H9 (cell line): Measurements from ENCODE around the gene ASTN1. TPM values are rescaled to one million over a fixed set of nuclear protein-coding genes. Genes with fewer than 3 reads are reported as not detected.

Experiments used
- DNase-seq: peaks from one replicate; pipeline ENCODE4 v3.0.0-alpha.2; 2017
- H2AFZ ChIP-seq: one replicate; pipeline ENCODE4 v1.6.1; 2013; ENCODE audit warnings: mild to moderate bottlenecking, low read length, control low read depth, moderate library complexity
- H2AK5ac ChIP-seq: 2 replicates; pipeline ENCODE4 v1.6.1; 2013; ENCODE audit warnings: low read length, control low read depth, mixed read lengths; ENCODE audit not compliant: insufficient read length
- H2BK120ac ChIP-seq: one replicate; pipeline ENCODE4 v1.6.1; 2013; ENCODE audit warnings: low read depth, mild to moderate bottlenecking, low read length, control low read depth, inconsistent platforms; ENCODE audit not compliant: poor library complexity, severe bottlenecking
- H2BK12ac ChIP-seq: 2 replicates; pipeline ENCODE4 v1.6.1; 2013; ENCODE audit warnings: low read length, control low read depth, mixed read lengths, low read depth; ENCODE audit not compliant: insufficient read length
- H2BK15ac ChIP-seq: 2 replicates; pipeline ENCODE4 v1.6.1; 2013; ENCODE audit warnings: low read depth, low read length, control low read depth
- H2BK20ac ChIP-seq: one replicate; pipeline ENCODE4 v1.6.1; 2013; ENCODE audit warnings: low read depth, mild to moderate bottlenecking, low read length, control low read depth, inconsistent platforms; ENCODE audit not compliant: poor library complexity, severe bottlenecking
- H2BK5ac ChIP-seq: 2 replicates; pipeline ENCODE4 v1.6.1; 2013; ENCODE audit warnings: low read length, control low read depth, mixed read lengths; ENCODE audit not compliant: insufficient read length
- H3K14ac ChIP-seq: 2 replicates; pipeline ENCODE4 v1.6.1; 2013; ENCODE audit warnings: low read length, control low read depth; ENCODE audit not compliant: insufficient read depth
- H3K18ac ChIP-seq: 2 replicates; pipeline ENCODE4 v1.6.1; 2013; ENCODE audit warnings: low read depth, mild to moderate bottlenecking, mixed read lengths, low read length, control low read depth; ENCODE audit not compliant: insufficient read length
- H3K23ac ChIP-seq: 2 replicates; pipeline ENCODE4 v1.6.1; 2013; ENCODE audit warnings: low read length, control low read depth, mixed read lengths, low read depth; ENCODE audit not compliant: insufficient read length
- H3K23me2 ChIP-seq: 2 replicates; pipeline ENCODE4 v1.6.1; 2013; ENCODE audit warnings: low read depth, mild to moderate bottlenecking, mixed read lengths, low read length, control low read depth; ENCODE audit not compliant: insufficient read length, poor library complexity, severe bottlenecking
- H3K27ac ChIP-seq: 2 replicates; pipeline ENCODE4 v1.5.1; 2013; ENCODE audit warnings: low read length, control low read depth, mixed read lengths, low read depth; ENCODE audit not compliant: insufficient read length
- H3K27me3 ChIP-seq: 2 replicates; pipeline ENCODE4 v1.6.1; 2013; ENCODE audit warnings: low read length, control low read depth, inconsistent platforms; ENCODE audit not compliant: insufficient read depth
- H3K4ac ChIP-seq: 2 replicates; pipeline ENCODE4 v1.6.1; 2013; ENCODE audit warnings: low read depth, mild to moderate bottlenecking, control low read depth, inconsistent platforms, low read length, moderate library complexity
- H3K4me1 ChIP-seq: 2 replicates; pipeline ENCODE4 v1.6.1; 2013; ENCODE audit warnings: low read length, control low read depth, inconsistent platforms; ENCODE audit not compliant: insufficient read depth
- H3K4me2 ChIP-seq: 2 replicates; pipeline ENCODE4 v1.6.1; 2013; ENCODE audit warnings: low read length, control low read depth, mixed read lengths; ENCODE audit not compliant: insufficient read length, insufficient read depth
- H3K56ac ChIP-seq: 2 replicates; pipeline ENCODE4 v1.6.1; 2013; ENCODE audit warnings: low read depth, mild to moderate bottlenecking, mixed read lengths, low read length, control low read depth; ENCODE audit not compliant: insufficient read length
- H3K79me1 ChIP-seq: 2 replicates; pipeline ENCODE4 v1.6.1; 2013; ENCODE audit warnings: low read depth, mild to moderate bottlenecking, moderate library complexity, low read length, control low read depth, inconsistent platforms; ENCODE audit not compliant: insufficient read depth, poor library complexity, severe bottlenecking
- H3K79me2 ChIP-seq: 2 replicates; pipeline ENCODE4 v1.6.1; 2013; ENCODE audit warnings: low read length, control low read depth, inconsistent platforms; ENCODE audit not compliant: insufficient read depth
- H3K9ac ChIP-seq: 2 replicates; pipeline ENCODE4 v1.6.1; 2013; ENCODE audit warnings: low read length, control low read depth, mixed read lengths; ENCODE audit not compliant: insufficient read length; ENCODE audit errors: extremely low read depth
- H3K9me3 ChIP-seq: one replicate; pipeline ENCODE4 v1.6.1; 2013; ENCODE audit warnings: low read depth, low read length, inconsistent platforms; ENCODE audit not compliant: control insufficient read depth
- H3T11ph ChIP-seq: one replicate; pipeline ENCODE4 v1.6.1; 2013; ENCODE audit warnings: mild to moderate bottlenecking, low read length, control low read depth, inconsistent platforms
- H4K20me1 ChIP-seq: one replicate; pipeline ENCODE4 v1.6.1; 2013; ENCODE audit not compliant: control insufficient read depth, insufficient read length, insufficient read depth
- H4K5ac ChIP-seq: 2 replicates; pipeline ENCODE4 v1.6.1; 2013; ENCODE audit warnings: low read depth, mild to moderate bottlenecking, mixed read lengths, low read length, control low read depth; ENCODE audit not compliant: insufficient read length
- H4K8ac ChIP-seq: replicated peaks from 2 replicates; pipeline ENCODE4 v1.6.1; 2013; ENCODE audit warnings: low read length, control low read depth, mixed read lengths, low read depth; ENCODE audit not compliant: insufficient read length
- H4K91ac ChIP-seq: 2 replicates; pipeline ENCODE4 v1.6.1; 2013; ENCODE audit warnings: low read depth, mild to moderate bottlenecking, moderate library complexity, mixed read lengths, low read length, control low read depth; ENCODE audit not compliant: insufficient read length
- H3K27ac Mint-ChIP-seq, 3 experiments: 2 replicates in 2 of 3; 3 replicates in 1 of 3; pipeline ENCODE4 v1.8.0; 2020 to 2021; ENCODE audit warnings: mixed read lengths in 3 of 3, mild to moderate bottlenecking in 1 of 3, moderate library complexity in 1 of 3
- H3K27me3 Mint-ChIP-seq: 2 replicates; pipeline ENCODE4 v1.8.0; 2021; ENCODE audit warnings: low read depth, mild to moderate bottlenecking, moderate library complexity, mixed read lengths
- H3K36me3 Mint-ChIP-seq, 3 experiments: 2 replicates in 2 of 3; 3 replicates in 1 of 3; pipeline ENCODE4 v1.8.0; 2020 to 2021; ENCODE audit warnings: low read depth in 3 of 3, mixed read lengths in 3 of 3; ENCODE audit not compliant: insufficient read depth in 1 of 3
- H3K4me1 Mint-ChIP-seq, 2 experiments: 2 replicates each; pipeline ENCODE4 v1.8.0; 2020; ENCODE audit warnings: mixed read lengths in 2 of 2
- H3K4me3 Mint-ChIP-seq, 2 experiments: 2 replicates in 1 of 2; 3 replicates in 1 of 2; pipeline ENCODE4 v1.8.0; 2020 to 2021; ENCODE audit warnings: mild to moderate bottlenecking in 2 of 2, mixed read lengths in 2 of 2, moderate library complexity in 1 of 2
- H3K9me3 Mint-ChIP-seq, 2 experiments: 2 replicates in 1 of 2; 3 replicates in 1 of 2; pipeline ENCODE4 v1.8.0; 2020; ENCODE audit warnings: mild to moderate bottlenecking in 2 of 2, mixed read lengths in 2 of 2, moderate library complexity in 1 of 2
- WGBS: extraction: QIAGEN DNeasy Blood & Tissue Kit; methylation state at CpG from one replicate; pipeline ENCODE4 v1.1.7; 2013; ENCODE audit warnings: missing lambda C conversion rate, low lambda C conversion rate, mixed read lengths; ENCODE audit not compliant: insufficient read length; ENCODE audit errors: extremely low coverage; 5-methylcytosine and 5-hydroxymethylcytosine counted together
- total RNA-seq: library from RNA; stranded (reverse); gene quantifications from 2 replicates; pipeline ENCODE4 v1.2.1, GENCODE V29; 2021
- TF ChIP-seq, protein P1 (sequence below): fragments of 200-600 bp; sonication (generic); conservative IDR thresholded peaks from 3 replicates; pipeline ENCODE4 v1.8.0; 2021; ENCODE audit warnings: antibody characterized with exemption, mild to moderate bottlenecking

Gene ASTN1
- total RNA-seq, 1 experiment from 2014 or later: 0.98 TPM

DNA sequence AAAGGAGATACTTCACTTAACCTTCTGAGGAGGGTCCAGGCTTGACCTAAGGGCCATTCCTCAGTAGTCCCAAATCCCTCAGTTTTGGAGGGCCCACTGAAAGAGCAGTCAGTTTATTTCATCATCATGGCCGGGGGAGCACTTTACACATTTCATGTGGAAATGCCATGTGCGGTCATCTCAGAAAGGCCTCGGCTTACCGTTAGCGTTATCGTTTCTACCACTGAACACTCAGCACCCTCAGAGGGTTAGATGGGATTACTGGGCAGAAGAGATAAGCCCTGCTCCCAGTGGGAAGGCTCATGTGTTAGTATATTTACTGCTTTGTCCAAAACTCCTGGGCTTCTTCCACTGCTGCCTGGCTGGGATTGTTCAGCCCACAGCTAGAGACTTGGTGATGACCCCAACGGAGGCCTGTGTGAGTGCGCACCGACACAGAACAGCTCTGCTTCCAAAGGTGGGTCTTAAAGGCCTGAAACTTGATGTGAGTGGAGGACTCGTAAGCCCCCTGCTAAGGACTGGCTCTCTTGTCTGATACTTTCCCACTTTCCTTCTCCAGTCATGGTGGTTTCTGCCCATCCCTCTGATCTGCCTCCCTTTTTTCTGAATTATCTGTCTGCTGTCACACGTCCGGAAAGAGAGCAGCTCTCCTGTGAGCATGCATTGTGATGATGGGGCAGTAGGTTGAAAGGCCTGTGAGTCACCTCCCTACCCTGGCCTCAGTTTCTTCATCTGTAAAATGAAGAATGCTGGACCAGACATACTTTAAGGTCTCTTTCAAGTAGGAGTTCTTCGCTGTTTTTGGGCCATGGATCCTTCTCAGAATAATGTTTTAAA, 284.5 kb downstream of the ASTN1 start:
- Mint-ChIP-seq H3K4me3 (no peak overlapping the region), H3K9me3 (no peaks in the 10 kb centered on the region), H3K27me3 (peaks cover 6% of the 10 kb centered on the region; the same call in 1 of the 2 replicates), H3K27ac (no peak overlapping the region), H3K4me1 (0 out of 4 replicates have a peak, but pooled peaks cover 2% of the 10 kb centered on the region in 2 experiments), H3K36me3 (no peaks in the 10 kb centered on the region; a peak in 1 of 7 replicates)
- no peak overlapping the region for H4K8ac ChIP-seq
- H3K18ac ChIP-seq: no peak overlapping the region
- no peaks in the 10 kb centered on the region for H3K79me1 ChIP-seq
- TF ChIP-seq, protein P1, sequence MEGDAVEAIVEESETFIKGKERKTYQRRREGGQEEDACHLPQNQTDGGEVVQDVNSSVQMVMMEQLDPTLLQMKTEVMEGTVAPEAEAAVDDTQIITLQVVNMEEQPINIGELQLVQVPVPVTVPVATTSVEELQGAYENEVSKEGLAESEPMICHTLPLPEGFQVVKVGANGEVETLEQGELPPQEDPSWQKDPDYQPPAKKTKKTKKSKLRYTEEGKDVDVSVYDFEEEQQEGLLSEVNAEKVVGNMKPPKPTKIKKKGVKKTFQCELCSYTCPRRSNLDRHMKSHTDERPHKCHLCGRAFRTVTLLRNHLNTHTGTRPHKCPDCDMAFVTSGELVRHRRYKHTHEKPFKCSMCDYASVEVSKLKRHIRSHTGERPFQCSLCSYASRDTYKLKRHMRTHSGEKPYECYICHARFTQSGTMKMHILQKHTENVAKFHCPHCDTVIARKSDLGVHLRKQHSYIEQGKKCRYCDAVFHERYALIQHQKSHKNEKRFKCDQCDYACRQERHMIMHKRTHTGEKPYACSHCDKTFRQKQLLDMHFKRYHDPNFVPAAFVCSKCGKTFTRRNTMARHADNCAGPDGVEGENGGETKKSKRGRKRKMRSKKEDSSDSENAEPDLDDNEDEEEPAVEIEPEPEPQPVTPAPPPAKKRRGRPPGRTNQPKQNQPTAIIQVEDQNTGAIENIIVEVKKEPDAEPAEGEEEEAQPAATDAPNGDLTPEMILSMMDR: no peak
- H3K14ac ChIP-seq: no peak overlapping the region
- no peaks in the 10 kb centered on the region for H3K4me1 ChIP-seq
- no peak overlapping the region for H2AFZ ChIP-seq
- no peak overlapping the region for H4K91ac ChIP-seq
- H4K5ac ChIP-seq: no peak overlapping the region
- H4K20me1 ChIP-seq: no peaks in the 10 kb centered on the region
- DNase-seq: no peak
- H2BK15ac ChIP-seq: no peak overlapping the region; the same call in 1 of the 2 replicates
- H3K23me2 ChIP-seq: no peaks in the 10 kb centered on the region
- no peak overlapping the region for H3T11ph ChIP-seq
- H3K27me3 ChIP-seq: no peaks in the 10 kb centered on the region
- no peak overlapping the region for H3K27ac ChIP-seq
- H3K23ac ChIP-seq: no peak overlapping the region
- no peak overlapping the region for H2BK5ac ChIP-seq
- H3K4me2 ChIP-seq: no peak overlapping the region
- H3K4ac ChIP-seq: no peak overlapping the region
- no CpG with 5 or more reads among the region's 13 CpGs for WGBS
- H2AK5ac ChIP-seq: no peak overlapping the region
- H3K9me3 ChIP-seq: no peaks in the 10 kb centered on the region
- no peak overlapping the region for H2BK12ac ChIP-seq
- no peak overlapping the region for H2BK120ac ChIP-seq
- H3K56ac ChIP-seq: no peak overlapping the region
- no peak overlapping the region for H2BK20ac ChIP-seq
- H3K79me2 ChIP-seq: no peaks in the 10 kb centered on the region
- H3K9ac ChIP-seq: no peak overlapping the region
